ENCODE results near the gene ACVRL1. TPM values are rescaled to one million over a fixed set of nuclear protein-coding genes. Genes with fewer than 3 reads are reported as not detected.

The ACVRL1 gene
- total and polyA plus RNA-seq, 9 of the 15 experiments (the other 6 are each of a cell fraction or from before 2014, with no cell fraction given): 0.07 to 1.4 (median 0.30) TPM

- TF ChIP-seq ZNF668 (CRISPR knock-in tag; IDR thresholded peaks at IDR 0.05) (no peak), CLOCK (CRISPR knock-in tag; IDR thresholded peaks at IDR 0.05; ENCODE audit: borderline replicate concordance) (no peak), MCM3 (IDR thresholded peaks at IDR 0.05) (no peak), MITF (IDR thresholded peaks at IDR 0.05) (no peak), ZNF324 (CRISPR knock-in tag; IDR thresholded peaks at IDR 0.05) (no peak), HDAC3 (IDR thresholded peaks at IDR 0.05; ENCODE audit: borderline replicate concordance, partially characterized antibody) (no peak), ZNF589 (CRISPR knock-in tag; IDR thresholded peaks at IDR 0.05; ENCODE audit: low read depth) (no peak), ZNF436 (CRISPR knock-in tag; IDR thresholded peaks at IDR 0.05) (no peak), CEBPG (CRISPR knock-in tag; IDR thresholded peaks at IDR 0.05) (no peak), CEBPG (tag; conservative IDR thresholded peaks at IDR 0.05 in 1 of 2, IDR thresholded peaks at IDR 0.05 in 1 of 2) (no peak), PHB2 (IDR thresholded peaks at IDR 0.05; ENCODE audit: low read depth) (no peak), ZNF766 (CRISPR knock-in tag; conservative IDR thresholded peaks at IDR 0.05) (no peak), JUNB (CRISPR knock-in tag; conservative IDR thresholded peaks at IDR 0.05) (no peak), ZNF408 (CRISPR knock-in tag; IDR thresholded peaks at IDR 0.05; ENCODE audit: low read depth) (no peak), NCOA6 (IDR thresholded peaks at IDR 0.05) (no peak), E2F1 (CRISPR knock-in tag; IDR thresholded peaks at IDR 0.05) (no peak), ZBTB5 (IDR thresholded peaks at IDR 0.05) (no peak), RBM25 (IDR thresholded peaks at IDR 0.05; ENCODE audit: low read depth, low read length, severe bottlenecking) (no peak), ATF2 (CRISPR knock-in tag; IDR thresholded peaks at IDR 0.05) (no peak), ZNF146 (CRISPR knock-in tag; IDR thresholded peaks at IDR 0.05; ENCODE audit: unreplicated experiment) (no peak), SUPT5H (IDR thresholded peaks at IDR 0.05) (no peak), ZNF165 (CRISPR knock-in tag; IDR thresholded peaks at IDR 0.05; ENCODE audit: borderline replicate concordance) (no peak)
These were observed 7.8 kb downstream of the ACVRL1 start (continued) for GRCh38 chr12:51915003-51915625.
